ENCODE results near the gene S100A10.

The S100A10 gene

DNA sequence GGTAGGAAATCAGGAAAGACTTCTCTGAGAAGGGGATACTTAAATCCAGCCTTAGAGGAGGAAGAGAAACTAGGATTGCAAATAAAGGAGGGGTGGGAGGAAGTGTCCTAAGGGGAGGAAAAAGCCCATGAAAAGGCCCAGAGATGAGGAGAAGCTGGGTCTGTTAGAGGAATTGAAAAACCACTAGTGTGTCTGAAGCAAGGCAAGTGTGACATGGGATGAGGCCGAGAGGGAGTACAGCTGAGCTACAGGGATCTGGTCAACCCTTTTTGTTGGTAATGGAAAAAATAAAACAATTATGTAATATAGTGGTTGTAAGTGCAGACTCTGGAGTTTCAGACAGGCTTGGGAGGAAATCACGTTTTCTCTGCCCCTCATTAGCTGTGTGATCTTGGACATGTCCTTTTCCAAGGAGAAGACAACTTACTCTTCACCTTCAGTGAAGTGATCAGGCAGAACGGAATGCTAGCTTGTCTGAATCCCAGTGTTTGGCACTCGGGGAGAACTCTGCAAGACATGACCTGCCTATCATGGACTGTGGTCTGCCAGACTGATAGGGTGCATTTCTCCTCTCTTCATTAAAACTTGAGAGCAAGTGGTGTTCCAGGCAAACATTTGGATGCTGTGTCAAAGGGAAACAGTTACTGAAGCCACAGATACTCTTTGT is 7.4 kb upstream of the S100A10 start:
- Histone ChIP-seq H3K9me3 (no peaks in the 10 kb centered on the region), H3K27me3 (peaks cover 46% of the 10 kb centered on the region), H3K4me3 (ENCODE audit: low read depth, low read length) (no peak overlapping the region), H3K36me3 (no peaks in the 10 kb centered on the region), H3K4me1 (no peaks in the 10 kb centered on the region)
- TF ChIP-seq, protein P1, sequence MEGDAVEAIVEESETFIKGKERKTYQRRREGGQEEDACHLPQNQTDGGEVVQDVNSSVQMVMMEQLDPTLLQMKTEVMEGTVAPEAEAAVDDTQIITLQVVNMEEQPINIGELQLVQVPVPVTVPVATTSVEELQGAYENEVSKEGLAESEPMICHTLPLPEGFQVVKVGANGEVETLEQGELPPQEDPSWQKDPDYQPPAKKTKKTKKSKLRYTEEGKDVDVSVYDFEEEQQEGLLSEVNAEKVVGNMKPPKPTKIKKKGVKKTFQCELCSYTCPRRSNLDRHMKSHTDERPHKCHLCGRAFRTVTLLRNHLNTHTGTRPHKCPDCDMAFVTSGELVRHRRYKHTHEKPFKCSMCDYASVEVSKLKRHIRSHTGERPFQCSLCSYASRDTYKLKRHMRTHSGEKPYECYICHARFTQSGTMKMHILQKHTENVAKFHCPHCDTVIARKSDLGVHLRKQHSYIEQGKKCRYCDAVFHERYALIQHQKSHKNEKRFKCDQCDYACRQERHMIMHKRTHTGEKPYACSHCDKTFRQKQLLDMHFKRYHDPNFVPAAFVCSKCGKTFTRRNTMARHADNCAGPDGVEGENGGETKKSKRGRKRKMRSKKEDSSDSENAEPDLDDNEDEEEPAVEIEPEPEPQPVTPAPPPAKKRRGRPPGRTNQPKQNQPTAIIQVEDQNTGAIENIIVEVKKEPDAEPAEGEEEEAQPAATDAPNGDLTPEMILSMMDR (IDR thresholded peaks at IDR 0.05; ENCODE audit: low read depth, low read length) = no peak
- DNase-seq = no peak

DNA sequence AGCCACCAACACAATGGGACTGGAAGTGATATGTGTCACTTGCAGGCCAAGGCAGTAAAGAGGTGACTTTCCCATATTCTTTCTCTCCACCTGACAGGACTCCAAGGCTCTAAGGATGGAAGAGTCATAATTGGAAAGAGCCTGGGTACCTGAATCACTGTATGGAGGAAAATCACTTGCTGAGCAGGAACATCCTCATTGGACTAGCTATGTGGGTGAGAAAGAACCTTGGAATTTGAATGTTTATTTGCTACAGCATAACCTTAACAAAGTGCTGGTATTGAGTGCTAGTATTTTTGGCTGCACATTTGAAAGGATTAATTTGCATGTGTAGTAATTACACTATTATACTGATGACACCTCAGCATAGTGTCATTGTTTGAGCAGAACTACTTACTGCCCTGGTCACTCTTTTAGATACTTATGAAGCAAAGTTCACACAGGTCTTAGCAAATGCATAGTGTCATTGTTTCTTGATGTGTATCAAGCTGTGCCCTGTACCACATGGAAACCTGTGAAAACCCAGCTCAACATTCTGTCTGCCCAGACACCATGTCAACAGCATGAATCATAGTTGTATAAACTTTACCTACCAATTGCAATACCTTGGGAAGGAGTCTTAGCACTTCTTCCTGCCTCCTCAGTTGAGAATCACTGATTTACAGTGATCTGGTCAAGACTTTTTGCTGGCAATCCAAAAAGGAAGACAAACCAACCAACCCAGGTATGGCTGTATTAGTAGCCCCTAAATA is 5.1 kb upstream of the S100A10 start:
- no peaks in the 10 kb centered on the region for H3K36me3 ChIP-seq
- no peaks in the 10 kb centered on the region for H3K9me3 ChIP-seq
- no peak for DNase-seq
- no peaks in the 10 kb centered on the region for H3K4me1 ChIP-seq
- TF ChIP-seq, protein P1 (IDR thresholded peaks at IDR 0.05; ENCODE audit: low read depth, low read length) = no peak
- H3K4me3 ChIP-seq (ENCODE audit: low read depth, low read length) = no peak overlapping the region
- peaks cover 44% of the 10 kb centered on the region for H3K27me3 ChIP-seq

DNA sequence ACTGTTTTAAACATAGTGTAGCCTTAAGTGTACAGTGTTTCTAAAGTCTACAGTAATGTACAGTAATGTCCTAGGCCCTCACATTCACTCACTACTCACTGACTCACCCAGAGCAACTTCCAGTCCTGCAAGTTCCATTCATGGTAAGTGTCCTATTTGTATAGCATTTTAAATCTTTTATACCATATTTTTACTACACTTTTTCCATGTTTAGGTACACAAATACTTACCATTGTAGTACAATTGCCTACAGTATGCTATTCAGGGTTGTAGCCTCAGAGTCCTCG is 3.6 kb upstream of the S100A10 start:
- no peaks in the 10 kb centered on the region for H3K9me3 ChIP-seq
- peaks cover 49% of the 10 kb centered on the region for H3K27me3 ChIP-seq
- H3K4me1 ChIP-seq = peaks cover 7% of the 10 kb centered on the region
- no peaks in the 10 kb centered on the region for H3K36me3 ChIP-seq
- no peak for DNase-seq
- TF ChIP-seq, protein P1 (IDR thresholded peaks at IDR 0.05; ENCODE audit: low read depth, low read length) = no peak
- no peak overlapping the region for H3K4me3 ChIP-seq (ENCODE audit: low read depth, low read length)

DNA sequence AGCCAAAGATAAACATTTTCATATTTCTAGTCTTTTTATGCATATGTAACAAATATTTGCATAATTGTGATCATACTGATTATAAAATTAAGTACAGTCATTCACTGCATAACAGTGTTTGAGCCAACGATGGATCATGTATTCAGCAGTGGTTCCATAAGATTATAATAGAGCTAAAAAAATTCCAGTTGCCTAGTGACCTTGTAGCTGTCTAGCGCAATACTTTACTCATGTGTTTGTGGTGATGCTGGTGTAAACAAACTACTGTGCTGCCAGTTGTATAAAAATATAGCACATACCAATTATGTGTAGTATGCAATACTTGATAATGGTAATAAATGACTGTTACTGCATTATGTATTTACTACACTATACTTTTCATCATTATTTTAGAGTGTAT is 2.1 kb upstream of the S100A10 start:
- DNase-seq = no peak
- Histone ChIP-seq H3K4me3 (ENCODE audit: low read depth, low read length) (no peak overlapping the region), H3K4me1 (peaks cover 18% of the 10 kb centered on the region), H3K27me3 (peaks cover 63% of the 10 kb centered on the region), H3K9me3 (no peaks in the 10 kb centered on the region), H3K36me3 (no peaks in the 10 kb centered on the region)
- TF ChIP-seq, protein P1 (IDR thresholded peaks at IDR 0.05; ENCODE audit: low read depth, low read length) = no peak

DNA sequence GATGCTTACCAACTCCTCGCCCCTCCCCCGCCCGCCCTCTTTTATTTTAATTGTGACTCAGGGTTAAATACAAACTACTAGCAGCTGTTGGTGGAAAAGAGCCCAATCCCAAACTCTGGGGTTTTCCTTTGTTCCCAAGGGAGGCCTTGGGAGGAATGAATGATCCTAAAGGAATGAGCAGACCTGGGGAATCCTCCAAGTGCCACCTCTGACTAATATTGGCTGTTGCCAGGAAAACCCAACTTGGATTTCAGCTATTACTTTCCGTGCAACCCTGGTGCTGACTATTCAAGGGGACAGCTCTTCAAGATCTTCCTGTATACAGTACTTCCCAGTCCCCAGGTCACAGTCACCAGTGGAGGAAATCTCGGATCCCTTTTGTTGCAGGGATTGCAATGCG is 1.3 kb upstream of the S100A10 start:
- no peak for DNase-seq
- TF ChIP-seq, protein P1 (IDR thresholded peaks at IDR 0.05; ENCODE audit: low read depth, low read length) = no peak
- peaks cover 71% of the 10 kb centered on the region for H3K27me3 ChIP-seq
- peaks cover 22% of the 10 kb centered on the region for H3K4me1 ChIP-seq
- no peaks in the 10 kb centered on the region for H3K9me3 ChIP-seq
- H3K36me3 ChIP-seq = no peaks in the 10 kb centered on the region
- no peak overlapping the region for H3K4me3 ChIP-seq (ENCODE audit: low read depth, low read length)

DNA sequence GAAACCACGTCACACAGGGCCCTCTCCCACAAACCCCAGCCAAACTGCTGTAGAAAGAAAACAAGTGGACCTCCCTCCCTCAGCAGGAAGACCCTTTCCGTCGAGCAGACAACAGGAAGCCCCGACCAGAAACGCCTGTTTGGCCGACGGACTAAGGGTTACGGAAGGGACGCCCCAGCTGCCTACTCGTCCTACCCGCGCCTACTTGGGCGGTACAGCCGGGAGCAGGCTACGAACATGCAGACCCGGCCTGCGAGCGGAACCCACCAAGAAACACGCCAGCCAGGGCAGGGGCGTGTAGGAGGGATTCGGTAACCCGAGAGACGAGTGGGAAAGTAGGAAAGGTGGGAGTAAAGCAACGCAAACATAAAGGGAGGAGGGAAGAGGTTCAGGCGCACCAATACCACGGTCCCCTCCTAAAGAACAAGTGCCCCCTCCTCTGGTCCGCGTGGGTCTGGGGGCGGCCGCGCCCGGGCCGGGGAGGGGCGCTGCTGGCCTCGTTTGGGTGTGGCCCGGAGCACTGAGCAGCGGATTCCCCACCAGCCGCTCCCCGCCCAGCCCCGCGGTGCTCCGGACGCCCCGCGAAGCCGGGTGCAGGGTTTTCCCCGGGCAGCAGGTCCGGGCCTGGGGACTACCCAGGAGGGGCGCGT is 450 bp downstream of the S100A10 start:
- H3K4me3 ChIP-seq (ENCODE audit: low read depth, low read length) = peak overlapping the region; percentile 50
- peaks cover 22% of the 10 kb centered on the region for H3K4me1 ChIP-seq
- no peaks in the 10 kb centered on the region for H3K9me3 ChIP-seq
- H3K36me3 ChIP-seq = no peaks in the 10 kb centered on the region
- TF ChIP-seq, protein P1 (IDR thresholded peaks at IDR 0.05; ENCODE audit: low read depth, low read length) = no peak
- peaks cover 66% of the 10 kb centered on the region for H3K27me3 ChIP-seq
- no peak for DNase-seq

All from BE2C (cell line).